Fibroblast of peridontal ligament (primary cell): ENCODE measurements around the gene PLPPR3.

Source experiments
- DNase-seq: peaks from one replicate; pipeline ENCODE4 v3.0.0-alpha.2; 2010; ENCODE audit errors: extremely low read depth

Gene PLPPR3

DNA sequence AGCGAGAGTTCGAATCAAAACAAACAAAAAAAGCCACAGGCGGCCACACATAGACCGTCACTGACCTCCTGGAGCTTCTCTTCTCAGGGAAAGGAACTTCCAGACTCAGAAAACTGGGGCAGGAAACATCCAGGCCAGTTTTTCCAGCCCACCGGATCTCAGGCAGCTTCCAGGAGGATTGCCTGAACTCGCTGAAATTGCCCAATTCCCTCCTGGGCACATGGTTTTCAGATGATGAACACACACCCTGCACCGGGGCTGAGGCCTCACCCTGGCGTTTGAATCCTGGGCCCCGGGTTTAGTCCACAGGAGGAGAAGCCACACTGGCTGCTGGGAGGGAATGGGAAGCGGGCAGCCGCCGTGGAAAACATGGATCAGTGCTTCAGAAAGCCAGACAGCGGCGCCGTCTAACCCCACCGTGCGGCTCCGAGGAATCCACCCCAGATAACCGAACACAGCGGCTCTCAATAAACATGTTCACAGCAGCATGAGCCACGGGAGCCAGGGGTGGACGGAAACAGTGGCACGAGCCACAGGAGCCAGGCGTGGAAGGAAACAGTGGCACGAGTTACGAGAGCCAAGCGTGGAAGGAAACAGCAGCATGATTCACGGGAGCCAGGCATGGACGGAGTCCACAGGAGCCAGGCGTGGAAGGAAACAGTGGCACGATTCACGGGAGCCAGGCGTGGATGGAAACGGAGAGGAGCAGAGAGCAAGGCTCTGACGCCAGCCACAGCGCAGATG, 42.7 kb downstream of the PLPPR3 start:
- DNase-seq: peak; percentile 98

DNA sequence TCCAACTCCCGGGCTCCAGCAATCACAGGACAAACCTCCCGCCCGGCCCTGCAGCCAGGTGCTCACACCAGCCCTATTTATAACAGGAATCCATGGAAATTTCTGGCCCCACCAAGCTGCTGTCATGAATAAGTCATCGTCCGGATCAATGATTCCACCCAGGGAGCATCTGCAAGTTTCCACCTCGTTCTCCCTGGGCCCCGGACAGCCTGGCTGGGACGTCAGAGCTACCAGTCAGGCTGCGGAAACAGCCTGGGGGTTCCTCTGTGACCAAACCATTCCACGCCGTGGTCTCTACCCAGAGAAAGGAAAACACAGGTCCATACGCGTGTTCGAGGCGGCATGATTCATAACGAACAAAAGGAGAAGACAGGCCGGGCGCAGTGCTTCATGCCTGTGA, 45.2 kb downstream of the PLPPR3 start:
- DNase-seq: no peak

DNA sequence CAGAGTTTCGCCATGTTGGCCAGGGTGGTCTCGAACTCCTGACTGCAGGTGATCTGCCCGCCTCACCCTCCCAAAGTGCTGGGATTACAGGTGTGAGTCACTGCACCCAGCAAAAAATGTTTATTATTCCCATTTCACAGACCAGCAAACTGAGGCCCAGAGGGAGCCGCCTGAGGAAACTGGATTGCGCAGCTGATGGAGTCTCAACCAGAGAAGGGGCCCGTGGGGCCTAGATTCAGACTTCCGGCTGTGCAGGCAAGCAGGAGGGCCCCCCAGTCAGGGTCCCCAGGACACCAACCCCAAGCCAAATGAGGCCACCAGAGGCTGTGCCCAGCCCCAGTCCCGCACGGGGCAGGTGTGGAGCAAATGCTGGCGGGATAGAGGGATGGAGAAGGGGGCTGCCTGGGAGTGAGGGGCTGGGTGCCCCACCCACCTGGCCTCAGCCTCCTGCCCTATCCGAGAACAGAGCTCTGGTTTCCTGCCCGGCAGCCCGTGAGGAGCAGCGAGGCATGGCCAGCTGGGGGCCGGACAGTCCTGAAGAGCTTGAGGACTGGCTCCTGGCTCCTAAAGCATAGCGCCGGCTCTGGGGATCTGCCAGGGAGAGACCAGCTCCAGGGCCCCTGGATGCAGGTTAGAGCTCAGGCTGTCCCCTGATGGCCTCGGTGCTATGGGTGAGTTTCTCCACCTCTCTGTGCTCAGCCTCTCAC, 48.9 kb downstream of the PLPPR3 start:
- DNase-seq: no peak

DNA sequence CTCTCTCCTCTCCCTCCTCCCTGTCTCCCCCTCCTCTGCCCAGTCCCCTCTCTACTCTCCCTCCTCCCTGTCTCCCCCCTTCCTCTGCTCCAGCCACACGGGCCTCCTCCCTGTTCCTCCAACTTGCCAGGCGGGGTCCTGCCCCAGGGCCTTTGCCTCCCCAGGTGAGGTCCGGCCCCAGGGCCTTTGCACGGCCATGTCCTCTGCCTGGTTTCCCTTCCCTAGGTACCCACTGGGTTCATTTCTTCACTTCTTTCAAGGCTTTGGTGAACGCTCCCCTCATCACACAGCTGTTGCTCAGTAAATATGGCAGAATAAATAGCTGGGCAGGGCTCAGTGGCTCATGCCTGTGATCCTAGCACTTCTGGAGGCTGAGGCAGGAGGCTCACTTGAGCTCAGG, 49.7 kb downstream of the PLPPR3 start:
- DNase-seq: no peak

DNA sequence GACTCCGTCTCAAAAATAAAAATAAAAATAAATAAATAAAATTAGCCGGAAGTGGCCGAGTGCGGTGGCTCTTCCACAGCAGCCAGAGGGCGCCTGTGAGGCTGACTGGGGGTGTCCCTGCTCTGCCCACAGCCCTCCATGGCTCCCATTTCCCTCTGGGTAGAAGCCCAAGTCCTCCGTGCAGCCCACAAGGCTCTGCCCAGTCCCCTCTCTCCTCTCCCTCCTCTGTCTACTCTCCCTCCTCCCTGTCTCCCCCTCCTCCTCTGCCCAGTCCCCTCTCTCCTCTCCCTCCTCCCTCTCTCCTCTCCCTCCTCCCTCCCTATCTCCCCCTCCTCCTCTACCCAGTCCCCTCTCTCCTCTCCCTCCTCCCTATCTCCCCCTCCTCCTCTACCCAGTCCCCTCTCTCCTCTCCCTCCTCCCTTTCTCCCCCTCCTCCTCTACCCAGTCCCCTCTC, 50.4 kb downstream of the PLPPR3 start:
- peak; percentile 41 for DNase-seq

DNA sequence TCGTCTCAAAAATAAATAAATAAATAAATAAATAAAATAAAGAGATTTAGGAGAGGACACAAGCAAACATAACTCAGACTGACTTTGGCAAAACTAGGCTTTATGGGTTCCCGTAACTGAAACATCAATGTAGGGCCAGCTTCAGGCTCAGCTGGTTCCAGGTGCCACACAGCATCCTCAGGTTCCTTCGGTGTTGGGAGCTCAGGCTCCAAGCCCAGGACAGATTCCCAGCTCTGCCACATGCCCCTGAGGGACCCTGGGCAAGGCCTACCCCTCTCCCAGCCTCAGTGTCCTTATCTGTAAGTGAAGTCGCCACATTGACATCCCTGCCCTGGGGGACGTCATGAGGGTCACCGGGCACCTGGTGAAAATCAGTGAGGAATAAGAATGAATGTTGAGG, 52.1 kb downstream of the PLPPR3 start:
- DNase-seq: no peak

DNA sequence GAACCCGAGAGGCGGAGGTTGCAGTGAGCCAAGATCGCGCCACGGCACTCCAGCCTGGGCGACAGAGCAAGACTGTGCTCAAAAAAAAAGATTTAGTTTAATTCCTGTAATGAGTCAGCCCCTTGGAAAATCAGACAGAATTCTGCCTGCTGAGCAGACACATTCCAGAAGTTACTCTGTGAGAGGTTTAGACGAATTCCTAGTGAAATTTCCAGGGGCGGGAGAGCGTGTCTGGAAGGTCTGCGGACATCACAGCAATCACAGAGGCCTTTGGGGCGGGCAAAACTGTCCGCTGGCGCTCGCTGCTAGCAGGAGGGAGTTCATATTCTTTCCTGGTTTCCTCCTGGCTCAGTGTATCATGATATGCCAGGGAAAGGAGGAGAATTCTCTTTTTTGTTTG, 53.3 kb downstream of the PLPPR3 start:
- DNase-seq: peak; percentile 94

DNA sequence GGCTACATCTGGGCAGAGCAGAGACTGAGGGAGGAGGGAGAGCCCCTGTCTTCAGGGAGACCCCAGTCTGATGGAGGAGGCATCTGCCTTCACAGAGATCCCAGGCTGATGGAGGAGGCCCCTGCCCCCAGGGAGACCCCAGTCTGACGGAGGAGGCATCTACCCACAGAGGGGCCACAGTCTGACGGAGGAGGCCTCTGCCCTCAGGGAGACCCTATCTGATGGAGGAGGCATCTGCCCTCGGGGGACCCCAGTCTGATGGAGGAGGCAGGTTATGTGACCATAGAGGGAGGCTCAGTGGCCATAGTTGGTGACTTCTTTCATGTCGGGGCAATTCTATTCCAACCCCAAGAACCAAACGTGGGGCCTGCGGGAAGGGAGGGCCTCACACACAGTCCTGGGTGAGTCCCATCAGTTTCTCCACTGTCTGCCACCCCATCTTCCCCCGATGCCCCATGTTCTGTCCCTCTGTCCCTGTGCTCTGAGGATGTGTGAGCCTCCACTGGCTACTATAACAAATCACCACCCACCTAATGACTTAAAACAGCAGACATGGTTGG, 56.5 kb downstream of the PLPPR3 start:
- DNase-seq: no peak

DNA sequence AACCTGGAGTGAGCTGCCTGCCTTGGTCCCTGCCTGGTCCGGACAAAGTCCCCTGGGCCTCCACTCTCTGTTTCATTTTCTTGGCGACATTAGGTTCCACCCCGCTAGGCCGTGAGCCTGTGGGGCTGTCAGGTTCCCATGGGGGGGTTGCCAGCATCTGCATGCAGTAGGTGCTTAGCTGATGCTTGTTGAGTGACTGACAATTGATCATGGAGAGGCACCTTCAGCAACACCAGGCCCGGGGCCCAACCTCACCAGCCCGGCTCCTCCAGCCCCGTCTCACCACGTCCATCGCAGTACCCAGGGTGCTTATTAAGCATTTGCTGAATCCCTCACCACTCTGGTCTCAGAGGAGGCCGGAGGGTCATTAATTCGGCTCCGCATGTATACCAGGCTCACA, 57.5 kb downstream of the PLPPR3 start:
- DNase-seq: no peak

DNA sequence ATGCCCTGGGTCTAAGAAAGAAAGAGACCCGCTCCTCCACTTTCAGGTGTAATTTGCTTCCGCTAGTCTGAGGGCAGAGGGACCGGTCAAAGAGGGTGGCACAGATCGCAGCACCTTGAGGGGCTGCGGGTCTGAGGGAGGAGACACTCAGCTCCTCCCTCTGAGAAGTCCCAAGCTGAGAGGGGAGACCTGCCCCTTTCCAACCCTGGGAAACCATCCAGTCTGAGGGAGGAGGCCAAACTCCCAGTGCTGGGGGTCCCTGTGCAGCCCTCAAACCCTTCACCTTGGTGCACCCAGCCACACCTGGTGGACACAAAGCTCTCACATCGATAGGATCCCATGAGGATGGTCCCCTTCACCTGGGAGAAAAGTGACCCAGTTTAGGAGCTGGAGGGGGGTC, 57.9 kb downstream of the PLPPR3 start:
- no peak for DNase-seq

DNA sequence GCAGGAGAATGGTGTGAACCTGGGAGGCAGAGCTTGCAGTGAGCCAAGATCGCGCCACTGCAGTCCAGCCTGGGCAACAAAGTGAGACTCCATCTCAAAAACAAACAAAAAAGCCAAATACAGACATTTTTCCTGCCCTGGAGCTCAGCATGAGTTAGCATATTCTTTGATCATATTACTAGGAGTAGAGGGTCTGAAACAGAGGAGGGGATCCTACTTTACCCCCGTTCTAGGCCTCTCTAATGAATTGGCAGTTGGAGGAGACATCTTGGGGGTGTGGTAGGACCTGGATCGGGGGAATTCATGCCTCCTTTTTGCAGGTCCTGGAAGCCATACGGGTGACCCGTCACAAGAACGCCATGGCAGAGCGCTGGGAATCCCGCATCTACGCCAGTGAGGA, 58.6 kb downstream of the PLPPR3 start:
- no peak for DNase-seq
